ENCODE measurements around the gene SEZ6.

SEZ6 gene

DNA sequence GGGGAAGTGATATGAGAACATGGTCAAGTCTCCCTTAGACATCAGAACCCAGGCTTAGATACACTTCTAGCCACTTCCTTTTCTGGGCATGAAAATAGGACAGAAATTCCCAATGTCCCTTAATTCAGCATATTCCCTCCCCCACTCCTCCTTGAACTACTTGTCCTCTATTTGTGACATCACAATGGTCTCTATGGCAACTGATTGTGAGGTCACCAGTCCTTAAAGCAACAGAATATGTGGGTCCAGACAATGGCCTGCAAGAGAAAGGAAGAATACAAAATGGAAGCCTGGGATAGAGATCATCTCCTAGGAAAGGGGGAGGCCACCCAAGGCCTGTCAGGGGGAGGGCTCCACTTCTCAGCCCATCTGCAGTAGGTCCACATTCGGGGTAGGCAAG is 6.7 kb upstream of the SEZ6 start:
- no peak overlapping the region for H3K23ac ChIP-seq (ENCODE audit: low read length)
- H3K56ac ChIP-seq (ENCODE audit: low read length) = no peak overlapping the region
- no peak overlapping the region for H3K18ac ChIP-seq (ENCODE audit: low read length)
- H3K9ac ChIP-seq (ENCODE audit: low read length) = no peak overlapping the region
- peaks cover 9% of the 10 kb centered on the region for H3K4me1 ChIP-seq (ENCODE audit: control insufficient read depth, low read depth, low read length)
- no peaks in the 10 kb centered on the region for H3K27me3 ChIP-seq (ENCODE audit: insufficient read depth, low read length, poor library complexity)
- no peak overlapping the region for H3K4me2 ChIP-seq (ENCODE audit: low read length)
- H3K4me3 ChIP-seq (ENCODE audit: low read length) = no peak overlapping the region
- H3K79me1 ChIP-seq (ENCODE audit: low read length) = no peaks in the 10 kb centered on the region
- H4K8ac ChIP-seq (ENCODE audit: low read depth, low read length) = no peak overlapping the region
- no peak overlapping the region for H4K5ac ChIP-seq (ENCODE audit: low read length)
- no peak overlapping the region for H3K27ac ChIP-seq (ENCODE audit: low read depth, low read length)
- WGBS (ENCODE audit: extremely low coverage, insufficient coverage, low lambda C conversion rate) = no CpG with 5 or more reads among the region's 1 CpG
- no peaks in the 10 kb centered on the region for H3K79me2 ChIP-seq (ENCODE audit: control insufficient read depth, insufficient read depth, low read length)
- H3K36me3 ChIP-seq (ENCODE audit: control insufficient read depth, insufficient read depth, low read length) = no peaks in the 10 kb centered on the region
- DNase-seq = peak; percentile 44
- no peak overlapping the region for H3K4ac ChIP-seq (ENCODE audit: low read depth, low read length)
- H2BK15ac ChIP-seq (replicated peaks; ENCODE audit: low read depth) = no peak overlapping the region
- no peak overlapping the region for H2AK5ac ChIP-seq (ENCODE audit: low read length)
- no peak overlapping the region for H2BK120ac ChIP-seq (ENCODE audit: low read depth, low read length)
- no peak overlapping the region for H2BK5ac ChIP-seq (ENCODE audit: low read length)

DNA sequence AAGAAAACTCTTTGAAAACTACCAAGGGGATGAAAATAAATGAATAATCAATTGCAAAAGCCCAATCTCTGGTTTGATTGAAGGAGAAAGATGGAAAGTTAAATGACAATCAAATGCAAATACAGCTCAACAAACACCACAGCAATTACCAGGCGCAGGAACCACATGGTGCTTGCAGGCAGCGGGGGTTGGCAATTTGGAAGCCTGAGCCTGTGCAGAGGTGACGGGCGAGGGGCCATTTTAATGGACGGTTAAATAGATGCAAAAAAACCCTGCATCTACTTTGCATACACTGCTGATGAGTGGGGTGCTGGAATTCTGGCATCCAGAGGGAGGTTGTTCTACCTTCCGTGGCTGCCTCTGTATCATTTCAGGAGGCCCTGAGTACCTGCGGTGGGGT is 4.8 kb upstream of the SEZ6 start:
- Histone ChIP-seq H2BK15ac (replicated peaks; ENCODE audit: low read depth) (no peak overlapping the region), H3K79me2 (ENCODE audit: control insufficient read depth, insufficient read depth, low read length) (no peaks in the 10 kb centered on the region), H3K23ac (ENCODE audit: low read length) (no peak overlapping the region), H2BK5ac (ENCODE audit: low read length) (no peak overlapping the region), H2BK120ac (ENCODE audit: low read depth, low read length) (no peak overlapping the region), H3K4me2 (ENCODE audit: low read length) (no peak overlapping the region), H3K79me1 (ENCODE audit: low read length) (no peaks in the 10 kb centered on the region), H3K4ac (ENCODE audit: low read depth, low read length) (no peak overlapping the region), H3K18ac (ENCODE audit: low read length) (no peak overlapping the region), H3K56ac (ENCODE audit: low read length) (no peak overlapping the region), H4K5ac (ENCODE audit: low read length) (no peak overlapping the region), H3K9ac (ENCODE audit: low read length) (no peak overlapping the region), H3K36me3 (ENCODE audit: control insufficient read depth, insufficient read depth, low read length) (no peaks in the 10 kb centered on the region), H3K4me1 (ENCODE audit: control insufficient read depth, low read depth, low read length) (peaks cover 6% of the 10 kb centered on the region), H4K8ac (ENCODE audit: low read depth, low read length) (no peak overlapping the region), H2AK5ac (ENCODE audit: low read length) (no peak overlapping the region), H3K4me3 (ENCODE audit: low read length) (no peak overlapping the region), H3K27me3 (ENCODE audit: insufficient read depth, low read length, poor library complexity) (no peaks in the 10 kb centered on the region), H3K27ac (ENCODE audit: low read depth, low read length) (no peak overlapping the region)
- DNase-seq = no peak
- no CpG with 5 or more reads among the region's 7 CpGs for WGBS (ENCODE audit: extremely low coverage, insufficient coverage, low lambda C conversion rate)

DNA sequence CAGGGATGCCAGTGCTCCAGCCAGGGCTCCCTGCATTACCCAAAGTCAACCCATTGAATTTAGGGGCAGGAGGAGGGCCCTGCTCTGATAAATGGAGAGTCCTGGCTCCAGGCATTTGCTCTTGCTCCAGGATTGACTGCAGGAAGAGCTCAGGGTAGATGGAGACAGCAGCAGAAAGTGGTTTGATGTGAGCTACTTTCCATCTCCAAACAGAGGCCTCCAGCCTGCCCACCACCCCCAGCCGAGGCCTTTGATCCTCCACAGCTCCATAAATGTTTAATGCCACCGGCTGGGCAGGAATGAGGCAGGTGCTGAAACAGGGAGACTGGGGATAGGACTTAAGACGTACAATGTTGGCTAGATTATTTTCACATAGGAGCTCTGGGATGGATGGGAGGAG is 4.3 kb upstream of the SEZ6 start:
- H3K79me2 ChIP-seq (ENCODE audit: control insufficient read depth, insufficient read depth, low read length) = no peaks in the 10 kb centered on the region
- DNase-seq = no peak
- WGBS (ENCODE audit: extremely low coverage, insufficient coverage, low lambda C conversion rate) = no CpG with 5 or more reads among the region's 3 CpGs

DNA sequence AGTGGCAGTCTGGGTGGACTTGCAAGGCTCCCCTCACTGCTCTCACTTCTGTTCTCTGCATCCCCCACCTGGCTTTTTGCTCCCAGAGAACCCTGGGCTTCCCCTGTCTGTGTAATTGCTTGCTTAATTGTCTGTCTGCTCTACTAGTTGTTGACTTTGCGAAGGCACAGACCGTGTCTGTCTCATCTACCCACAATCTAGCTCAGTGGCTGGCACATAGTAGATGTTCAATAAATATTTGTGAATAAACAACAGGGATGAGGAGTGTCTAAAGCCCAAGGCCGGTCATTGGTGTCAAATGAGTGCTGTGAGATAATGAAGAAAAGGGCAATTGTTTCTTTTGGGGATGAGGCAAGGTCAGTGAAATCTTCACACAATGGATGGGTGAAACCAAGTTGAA is 2.8 kb upstream of the SEZ6 start:
- no peak overlapping the region for H3K23ac ChIP-seq (ENCODE audit: low read length)
- no peak overlapping the region for H4K8ac ChIP-seq (ENCODE audit: low read depth, low read length)
- H3K79me2 ChIP-seq (ENCODE audit: control insufficient read depth, insufficient read depth, low read length) = no peaks in the 10 kb centered on the region
- no peak overlapping the region for H3K4ac ChIP-seq (ENCODE audit: low read depth, low read length)
- no peak overlapping the region for H3K4me3 ChIP-seq (ENCODE audit: low read length)
- H2AK5ac ChIP-seq (ENCODE audit: low read length) = peak overlapping the region; percentile 29
- no peak for DNase-seq
- H3K4me1 ChIP-seq (ENCODE audit: control insufficient read depth, low read depth, low read length) = peaks cover 6% of the 10 kb centered on the region
- H3K56ac ChIP-seq (ENCODE audit: low read length) = no peak overlapping the region
- H3K18ac ChIP-seq (ENCODE audit: low read length) = no peak overlapping the region
- no peak overlapping the region for H3K9ac ChIP-seq (ENCODE audit: low read length)
- no peak overlapping the region for H2BK120ac ChIP-seq (ENCODE audit: low read depth, low read length)
- no CpG with 5 or more reads among the region's 3 CpGs for WGBS (ENCODE audit: extremely low coverage, insufficient coverage, low lambda C conversion rate)
- H4K5ac ChIP-seq (ENCODE audit: low read length) = no peak overlapping the region
- no peaks in the 10 kb centered on the region for H3K79me1 ChIP-seq (ENCODE audit: low read length)
- no peak overlapping the region for H2BK5ac ChIP-seq (ENCODE audit: low read length)
- H3K27ac ChIP-seq (ENCODE audit: low read depth, low read length) = no peak overlapping the region
- peaks cover 10% of the 10 kb centered on the region for H3K27me3 ChIP-seq (ENCODE audit: insufficient read depth, low read length, poor library complexity)
- H2BK15ac ChIP-seq (replicated peaks; ENCODE audit: low read depth) = no peak overlapping the region
- H3K4me2 ChIP-seq (ENCODE audit: low read length) = no peak overlapping the region
- no peaks in the 10 kb centered on the region for H3K36me3 ChIP-seq (ENCODE audit: control insufficient read depth, insufficient read depth, low read length)

More for the DNA sequence above, 4.3 kb upstream of the SEZ6 start:
- Histone ChIP-seq H2BK5ac (ENCODE audit: low read length) (no peak overlapping the region), H3K79me1 (ENCODE audit: low read length) (no peaks in the 10 kb centered on the region), H3K27ac (ENCODE audit: low read depth, low read length) (no peak overlapping the region), H3K23ac (ENCODE audit: low read length) (no peak overlapping the region), H2BK15ac (replicated peaks; ENCODE audit: low read depth) (no peak overlapping the region), H3K4ac (ENCODE audit: low read depth, low read length) (no peak overlapping the region), H3K18ac (ENCODE audit: low read length) (no peak overlapping the region), H4K8ac (ENCODE audit: low read depth, low read length) (no peak overlapping the region), H3K27me3 (ENCODE audit: insufficient read depth, low read length, poor library complexity) (peaks cover 3% of the 10 kb centered on the region), H3K9ac (ENCODE audit: low read length) (no peak overlapping the region), H3K4me1 (ENCODE audit: control insufficient read depth, low read depth, low read length) (peaks cover 6% of the 10 kb centered on the region), H3K36me3 (ENCODE audit: control insufficient read depth, insufficient read depth, low read length) (no peaks in the 10 kb centered on the region), H3K56ac (ENCODE audit: low read length) (no peak overlapping the region), H2BK120ac (ENCODE audit: low read depth, low read length) (no peak overlapping the region), H3K4me3 (ENCODE audit: low read length) (no peak overlapping the region), H2AK5ac (ENCODE audit: low read length) (no peak overlapping the region), H3K4me2 (ENCODE audit: low read length) (no peak overlapping the region), H4K5ac (ENCODE audit: low read length) (no peak overlapping the region)

DNA sequence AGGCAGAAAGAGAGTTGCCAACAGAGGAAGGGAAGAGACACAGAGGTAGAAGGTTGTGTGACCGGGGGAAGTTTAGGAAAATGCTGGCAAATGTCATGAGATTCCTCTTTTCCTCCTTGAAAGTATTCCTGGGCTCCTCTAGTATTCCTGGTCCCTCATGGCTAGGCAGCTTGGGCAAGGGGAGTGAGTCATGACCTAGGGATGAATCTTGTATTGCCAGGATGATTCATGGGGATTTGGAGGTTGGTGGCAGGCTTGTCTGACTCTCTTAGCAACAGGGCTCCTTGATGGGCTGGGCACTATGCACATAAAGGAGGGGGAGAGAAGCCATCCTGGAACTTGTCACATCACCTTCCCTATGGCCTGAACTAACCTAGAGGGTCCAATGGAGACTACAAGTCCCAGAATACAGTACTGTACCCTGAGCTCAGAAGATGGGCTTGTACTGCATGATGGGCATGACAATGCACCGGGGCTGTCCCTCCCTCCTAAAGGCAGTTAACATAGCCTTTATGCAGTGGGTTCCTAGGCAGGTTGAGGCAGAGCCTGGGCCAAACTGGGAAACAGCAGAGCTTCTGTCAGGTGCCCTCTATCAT is 2.1 kb upstream of the SEZ6 start:
- peak; percentile 74 for DNase-seq
- Histone ChIP-seq H2BK120ac (ENCODE audit: low read depth, low read length) (no peak overlapping the region), H2BK5ac (ENCODE audit: low read length) (no peak overlapping the region), H3K27me3 (ENCODE audit: insufficient read depth, low read length, poor library complexity) (peaks cover 10% of the 10 kb centered on the region), H3K56ac (ENCODE audit: low read length) (no peak overlapping the region), H3K36me3 (ENCODE audit: control insufficient read depth, insufficient read depth, low read length) (no peaks in the 10 kb centered on the region), H3K4me2 (ENCODE audit: low read length) (no peak overlapping the region), H3K4ac (ENCODE audit: low read depth, low read length) (no peak overlapping the region), H4K5ac (ENCODE audit: low read length) (no peak overlapping the region), H3K9ac (ENCODE audit: low read length) (no peak overlapping the region), H2BK15ac (replicated peaks; ENCODE audit: low read depth) (no peak overlapping the region), H3K23ac (ENCODE audit: low read length) (no peak overlapping the region), H3K27ac (ENCODE audit: low read depth, low read length) (no peak overlapping the region), H3K4me3 (ENCODE audit: low read length) (no peak overlapping the region), H3K79me2 (ENCODE audit: control insufficient read depth, insufficient read depth, low read length) (no peaks in the 10 kb centered on the region), H3K79me1 (ENCODE audit: low read length) (no peaks in the 10 kb centered on the region), H4K8ac (ENCODE audit: low read depth, low read length) (no peak overlapping the region), H2AK5ac (ENCODE audit: low read length) (no peak overlapping the region), H3K4me1 (ENCODE audit: control insufficient read depth, low read depth, low read length) (peaks cover 6% of the 10 kb centered on the region), H3K18ac (ENCODE audit: low read length) (no peak overlapping the region)
- WGBS (ENCODE audit: extremely low coverage, insufficient coverage, low lambda C conversion rate) = no CpG with 5 or more reads among the region's 2 CpGs

DNA sequence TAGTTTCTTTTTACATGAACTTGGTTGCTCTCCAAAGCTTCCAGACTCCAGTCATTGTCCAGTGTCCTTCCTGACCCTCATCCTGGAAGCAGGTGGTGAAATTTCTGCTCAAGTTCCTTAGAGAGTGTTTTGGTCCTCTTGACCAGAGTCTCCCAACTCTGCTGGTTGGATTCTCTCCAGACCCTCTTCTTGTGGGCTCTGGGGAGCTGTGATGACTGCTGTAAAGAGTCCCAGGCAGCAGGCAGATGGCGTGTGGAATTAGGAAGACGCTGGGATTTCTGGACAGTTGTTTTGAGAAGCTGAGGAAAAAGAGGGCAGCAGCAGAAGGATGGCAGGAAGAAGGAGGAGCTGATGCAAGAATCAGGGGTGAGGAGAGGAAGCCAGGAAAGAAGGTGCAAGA is 1.6 kb upstream of the SEZ6 start:
- Histone ChIP-seq H3K79me2 (ENCODE audit: control insufficient read depth, insufficient read depth, low read length) (no peaks in the 10 kb centered on the region), H3K27me3 (ENCODE audit: insufficient read depth, low read length, poor library complexity) (peaks cover 10% of the 10 kb centered on the region)

More for the DNA sequence above, 1.6 kb upstream of the SEZ6 start:
- peaks cover 7% of the 10 kb centered on the region for H3K4me1 ChIP-seq (ENCODE audit: control insufficient read depth, low read depth, low read length)
- no peak overlapping the region for H3K23ac ChIP-seq (ENCODE audit: low read length)
- H3K4ac ChIP-seq (ENCODE audit: low read depth, low read length) = no peak overlapping the region
- no peak overlapping the region for H2BK15ac ChIP-seq (replicated peaks; ENCODE audit: low read depth)
- no peak overlapping the region for H3K18ac ChIP-seq (ENCODE audit: low read length)
- H3K36me3 ChIP-seq (ENCODE audit: control insufficient read depth, insufficient read depth, low read length) = no peaks in the 10 kb centered on the region
- peak overlapping the region; percentile 11 for H3K9ac ChIP-seq (ENCODE audit: low read length)
- no peak overlapping the region for H2BK120ac ChIP-seq (ENCODE audit: low read depth, low read length)
- no peaks in the 10 kb centered on the region for H3K79me1 ChIP-seq (ENCODE audit: low read length)
- no peak overlapping the region for H2BK5ac ChIP-seq (ENCODE audit: low read length)
- H2AK5ac ChIP-seq (ENCODE audit: low read length) = peak overlapping the region; percentile 27
- H3K56ac ChIP-seq (ENCODE audit: low read length) = no peak overlapping the region
- no peak overlapping the region for H3K4me3 ChIP-seq (ENCODE audit: low read length)
- DNase-seq = no peak
- H4K5ac ChIP-seq (ENCODE audit: low read length) = no peak overlapping the region
- H3K4me2 ChIP-seq (ENCODE audit: low read length) = no peak overlapping the region
- no peak overlapping the region for H3K27ac ChIP-seq (ENCODE audit: low read depth, low read length)
- WGBS (ENCODE audit: extremely low coverage, insufficient coverage, low lambda C conversion rate) = no CpG with 5 or more reads among the region's 2 CpGs
- no peak overlapping the region for H4K8ac ChIP-seq (ENCODE audit: low read depth, low read length)

All from mesendoderm (in vitro differentiated cells).